ENCODE measurements around the gene FAM200C.

DNA sequence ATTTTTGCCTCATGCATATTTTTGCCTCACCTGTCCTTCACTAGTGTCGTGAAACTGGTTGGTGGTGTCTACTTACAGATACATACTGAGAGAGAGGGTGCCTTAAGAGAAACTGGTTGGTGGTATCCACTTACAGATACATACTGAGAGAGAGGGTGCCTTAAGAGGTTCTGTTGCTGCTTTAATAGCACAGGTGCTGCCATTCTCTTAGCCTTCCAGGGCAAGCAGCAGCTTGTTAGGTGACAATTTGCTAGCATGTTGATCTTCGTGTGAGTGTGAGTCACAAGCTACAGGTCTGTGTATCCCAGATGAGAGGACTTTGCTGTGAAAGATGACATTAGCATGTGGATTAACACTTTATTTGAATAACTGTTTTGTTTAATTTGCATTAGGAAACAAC, 23.2 kb upstream of the FAM200C start:
- TF ChIP-seq TAF1 (IDR thresholded peaks at IDR 0.05; ENCODE audit: borderline replicate concordance, low read depth, low read length), result no peak
- TF ChIP-seq, protein P1, sequence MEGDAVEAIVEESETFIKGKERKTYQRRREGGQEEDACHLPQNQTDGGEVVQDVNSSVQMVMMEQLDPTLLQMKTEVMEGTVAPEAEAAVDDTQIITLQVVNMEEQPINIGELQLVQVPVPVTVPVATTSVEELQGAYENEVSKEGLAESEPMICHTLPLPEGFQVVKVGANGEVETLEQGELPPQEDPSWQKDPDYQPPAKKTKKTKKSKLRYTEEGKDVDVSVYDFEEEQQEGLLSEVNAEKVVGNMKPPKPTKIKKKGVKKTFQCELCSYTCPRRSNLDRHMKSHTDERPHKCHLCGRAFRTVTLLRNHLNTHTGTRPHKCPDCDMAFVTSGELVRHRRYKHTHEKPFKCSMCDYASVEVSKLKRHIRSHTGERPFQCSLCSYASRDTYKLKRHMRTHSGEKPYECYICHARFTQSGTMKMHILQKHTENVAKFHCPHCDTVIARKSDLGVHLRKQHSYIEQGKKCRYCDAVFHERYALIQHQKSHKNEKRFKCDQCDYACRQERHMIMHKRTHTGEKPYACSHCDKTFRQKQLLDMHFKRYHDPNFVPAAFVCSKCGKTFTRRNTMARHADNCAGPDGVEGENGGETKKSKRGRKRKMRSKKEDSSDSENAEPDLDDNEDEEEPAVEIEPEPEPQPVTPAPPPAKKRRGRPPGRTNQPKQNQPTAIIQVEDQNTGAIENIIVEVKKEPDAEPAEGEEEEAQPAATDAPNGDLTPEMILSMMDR (IDR thresholded peaks at IDR 0.05 in 2 of 3, conservative IDR thresholded peaks at IDR 0.05 in 1 of 3; ENCODE audit: control insufficient read depth in 2 of 3, extremely low read depth in 1 of 3, insufficient read depth in 1 of 3, low read depth in 3 of 3, low read length in 3 of 3), result no peak
